WERI-Rb-1 (cell line): ENCODE results near the gene GPR39.

ENCODE experiments used
- DNase-seq: peaks from one replicate; pipeline ENCODE4 v3.0.0-alpha.2; 2020
- H3K27ac ChIP-seq: fragments of 250-450 bp; sonication (Bioruptor Pico); 2 replicates; pipeline ENCODE4 v1.5.1; 2020; ENCODE audit warnings: mild to moderate bottlenecking, moderate library complexity
- H3K27me3 ChIP-seq: fragments of 250-450 bp; sonication (Bioruptor Pico); 2 replicates; pipeline ENCODE4 v1.5.1; 2021; ENCODE audit warnings: mild to moderate bottlenecking, low read depth, moderate library complexity; ENCODE audit not compliant: insufficient read depth, severe bottlenecking
- H3K36me3 ChIP-seq: fragments of 250-450 bp; sonication (Bioruptor Pico); 2 replicates; pipeline ENCODE4 v1.5.1; 2020; ENCODE audit warnings: mild to moderate bottlenecking, moderate library complexity
- H3K4me3 ChIP-seq: 2 replicates; pipeline ENCODE4 v1.5.1; 2011; ENCODE audit warnings: low read depth, mild to moderate bottlenecking, control low read depth, low read length
- H3K9me3 ChIP-seq: fragments of 250-450 bp; sonication (Bioruptor Pico); 2 replicates; pipeline ENCODE4 v1.5.1; 2021; ENCODE audit warnings: mild to moderate bottlenecking, moderate library complexity; ENCODE audit not compliant: severe bottlenecking
- CTCF ChIP-seq: IDR thresholded peaks from 2 replicates; pipeline ENCODE4 v1.5.1; 2011; ENCODE audit warnings: low read depth, mild to moderate bottlenecking, control low read depth, inconsistent platforms, low read length

GPR39 gene

GRCh38 chr2:132595186-132595585 is 178.6 kb downstream of the GPR39 start:
- Histone ChIP-seq H3K36me3 (no peaks in the 10 kb centered on the region), H3K9me3 (peaks cover 6% of the 10 kb centered on the region), H3K4me3 (no peak overlapping the region), H3K27ac (no peak overlapping the region), H3K27me3 (no peaks in the 10 kb centered on the region)
- TF ChIP-seq CTCF = no peak
- no peak for DNase-seq

- H3K4me3 ChIP-seq = no peak overlapping the region
- peaks cover 6% of the 10 kb centered on the region for H3K9me3 ChIP-seq
- DNase-seq = no peak
- H3K36me3 ChIP-seq = no peaks in the 10 kb centered on the region
- H3K27ac ChIP-seq = no peak overlapping the region
- no peak for TF ChIP-seq CTCF
- no peaks in the 10 kb centered on the region for H3K27me3 ChIP-seq
These were observed 179.1 kb downstream of the GPR39 start for GRCh38 chr2:132595693-132596092.

- TF ChIP-seq CTCF = no peak
- no peak overlapping the region for H3K27ac ChIP-seq
- H3K4me3 ChIP-seq = no peak overlapping the region
- H3K9me3 ChIP-seq = peaks cover 6% of the 10 kb centered on the region
- H3K27me3 ChIP-seq = no peaks in the 10 kb centered on the region
- no peaks in the 10 kb centered on the region for H3K36me3 ChIP-seq
- DNase-seq = no peak
These were observed 180.6 kb downstream of the GPR39 start for GRCh38 chr2:132597166-132597565.

GRCh38 chr2:132597831-132598230 is 181.2 kb downstream of the GPR39 start:
- no peak overlapping the region for H3K4me3 ChIP-seq
- no peaks in the 10 kb centered on the region for H3K36me3 ChIP-seq
- TF ChIP-seq CTCF = no peak
- H3K27ac ChIP-seq = no peak overlapping the region
- H3K9me3 ChIP-seq = peaks cover 6% of the 10 kb centered on the region
- H3K27me3 ChIP-seq = no peaks in the 10 kb centered on the region
- no peak for DNase-seq

GRCh38 chr2:132598536-132598935 is 181.9 kb downstream of the GPR39 start:
- DNase-seq = no peak
- no peak overlapping the region for H3K4me3 ChIP-seq
- H3K9me3 ChIP-seq = peaks cover 6% of the 10 kb centered on the region

More at GRCh38 chr2:132598536-132598935, 181.9 kb downstream of the GPR39 start:
- Histone ChIP-seq H3K27me3 (no peaks in the 10 kb centered on the region), H3K27ac (no peak overlapping the region), H3K36me3 (no peaks in the 10 kb centered on the region)
- no peak for TF ChIP-seq CTCF
